IMR-90 (cell line): Measurements from ENCODE around the gene ZXDC. TPM values are rescaled to one million over a fixed set of nuclear protein-coding genes. Genes with fewer than 3 reads are reported as not detected.

Experiments used
- ATAC-seq: fragments of 200-7000 bp; cut with Tn5 transposase; 2 replicates; pipeline ENCODE4 v1.9.1; 2020; ENCODE audit warnings: low read depth, mild to moderate bottlenecking, moderate library complexity
- BruUV-seq: library from RNA; stranded (reverse); fragments of 400-500 nt; replicated peaks from 2 replicates; lab custom pipeline; 2021; lab: Mats Ljungman, UMichigan
- CTCF ChIA-PET: fragments of 300-600 bp; formaldehyde crosslinking; extraction: SDS; loops from one replicate; lab custom pipeline; 2021; ENCODE audit warnings: antibody characterized with exemption; lab: Yijun Ruan, JAX
- POLR2A ChIA-PET: fragments of 300-600 bp; sonication (Branson Sonifier 250); formaldehyde crosslinking; loops from one replicate; lab custom pipeline; 2022; ENCODE audit warnings: antibody characterized with exemption; ENCODE audit not compliant: unreplicated experiment; lab: Charles Lee
- DNase-seq: peaks from one replicate; pipeline ENCODE4 v3.0.0; 2013
- H2AFZ ChIP-seq: replicated peaks from 2 replicates; pipeline ENCODE3; 2013; ENCODE audit warnings: low read length, mild to moderate bottlenecking; ENCODE audit not compliant: poor library complexity
- H2AK5ac ChIP-seq: 2 replicates; pipeline ENCODE4 v1.6.1; 2013; ENCODE audit warnings: low read depth, low read length, inconsistent platforms
- H2AK9ac ChIP-seq: replicated peaks from 2 replicates; pipeline ENCODE3; 2013; ENCODE audit warnings: mild to moderate bottlenecking, low read depth, low read length, moderate library complexity; ENCODE audit not compliant: poor library complexity
- H2BK120ac ChIP-seq: 2 replicates; pipeline ENCODE4 v1.6.1; 2013; ENCODE audit warnings: low read depth, low read length, inconsistent platforms
- H2BK15ac ChIP-seq: 3 replicates; pipeline ENCODE4 v1.6.1; 2013; ENCODE audit warnings: low read depth, low read length, inconsistent platforms
- H2BK20ac ChIP-seq: 2 replicates; pipeline ENCODE4 v1.6.1; 2013; ENCODE audit warnings: low read depth, mild to moderate bottlenecking, inconsistent platforms, low read length, moderate library complexity
- H2BK5ac ChIP-seq: 2 replicates; pipeline ENCODE4 v1.6.1; 2013; ENCODE audit warnings: mild to moderate bottlenecking, low read depth, low read length, inconsistent platforms; ENCODE audit not compliant: poor library complexity, severe bottlenecking
- H3K14ac ChIP-seq: replicated peaks from 2 replicates; pipeline ENCODE4 v1.6.1; 2013; ENCODE audit warnings: low read depth, low read length, inconsistent platforms
- H3K18ac ChIP-seq: 2 replicates; pipeline ENCODE4 v1.6.1; 2013; ENCODE audit warnings: low read depth, low read length, control low read depth
- H3K23ac ChIP-seq: 2 replicates; pipeline ENCODE4 v1.6.1; 2013; ENCODE audit warnings: low read depth, low read length, inconsistent platforms
- H3K27ac ChIP-seq: 2 replicates; pipeline ENCODE4 v1.5.1; 2013; ENCODE audit warnings: mild to moderate bottlenecking, control low read depth, low read length; ENCODE audit not compliant: insufficient read depth
- H3K27me3 ChIP-seq: 2 replicates; pipeline ENCODE4 v1.6.1; 2013; ENCODE audit warnings: low read length; ENCODE audit not compliant: control insufficient read depth, insufficient read depth
- H3K36me3 ChIP-seq: 2 replicates; pipeline ENCODE4 v1.6.1; 2013; ENCODE audit warnings: low read length, mixed read lengths; ENCODE audit not compliant: control insufficient read depth, insufficient read depth
- H3K4ac ChIP-seq: 2 replicates; pipeline ENCODE4 v1.6.1; 2013; ENCODE audit warnings: low read depth, low read length, inconsistent platforms
- H3K4me1 ChIP-seq: 2 replicates; pipeline ENCODE4 v1.6.1; 2013; ENCODE audit warnings: low read length, mixed read lengths; ENCODE audit not compliant: control insufficient read depth, insufficient read depth
- H3K4me2 ChIP-seq: 2 replicates; pipeline ENCODE4 v1.6.1; 2013; ENCODE audit warnings: low read depth, mild to moderate bottlenecking, control low read depth, low read length, moderate library complexity
- H3K4me3 ChIP-seq: 2 replicates; pipeline ENCODE4 v1.5.1; 2013; ENCODE audit warnings: low read depth, mild to moderate bottlenecking, control low read depth, low read length, moderate library complexity; ENCODE audit not compliant: insufficient read depth
- H3K56ac ChIP-seq: 2 replicates; pipeline ENCODE4 v1.6.1; 2013; ENCODE audit warnings: low read length, inconsistent platforms; ENCODE audit not compliant: insufficient read depth; ENCODE audit errors: extremely low read depth
- H3K79me1 ChIP-seq, 2 experiments: 2 replicates each; pipeline ENCODE4 v1.6.1; 2013; ENCODE audit warnings: low read length in 2 of 2, inconsistent platforms in 1 of 2, low read depth in 1 of 2
- H3K9ac ChIP-seq: 2 replicates; pipeline ENCODE4 v1.6.1; 2013; ENCODE audit warnings: low read depth, low read length, control low read depth
- H3K9me1 ChIP-seq: 2 replicates; pipeline ENCODE4 v1.6.1; 2013; ENCODE audit warnings: low read length, inconsistent platforms; ENCODE audit not compliant: insufficient read depth
- H3K9me3 ChIP-seq: 2 replicates; pipeline ENCODE4 v1.6.1; 2013; ENCODE audit warnings: low read length; ENCODE audit not compliant: control insufficient read depth, insufficient read depth
- H4K20me1 ChIP-seq: 2 replicates; pipeline ENCODE4 v1.6.1; 2013; ENCODE audit warnings: low read length, inconsistent platforms; ENCODE audit not compliant: insufficient read depth
- H4K5ac ChIP-seq: 2 replicates; pipeline ENCODE4 v1.6.1; 2013; ENCODE audit warnings: mild to moderate bottlenecking, low read depth, low read length, control low read depth
- H4K8ac ChIP-seq, 2 experiments: 2 replicates each; pipeline ENCODE4 v1.6.1; 2013; ENCODE audit warnings: low read depth in 2 of 2, low read length in 2 of 2, control low read depth in 1 of 2, inconsistent platforms in 1 of 2
- H4K91ac ChIP-seq: 2 replicates; pipeline ENCODE4 v1.6.1; 2013; ENCODE audit warnings: low read depth, low read length, inconsistent platforms; ENCODE audit not compliant: insufficient read depth
- BHLHE40 ChIP-seq: fragments of 150-350 bp; IDR thresholded peaks from 2 replicates; pipeline ENCODE4 v1.6.1; 2016; ENCODE audit warnings: mild to moderate bottlenecking, low read depth, low read length
- CEBPB ChIP-seq: IDR thresholded peaks from 2 replicates; pipeline ENCODE4 v1.6.1; 2012; ENCODE audit warnings: low read depth, low read length, improper control_type of control experiment
- CHD1 ChIP-seq: IDR thresholded peaks from 2 replicates; pipeline ENCODE4 v1.6.1; 2012; ENCODE audit warnings: low read depth, low read length, improper control_type of control experiment
- ELK1 ChIP-seq: fragments of 150-350 bp; IDR thresholded peaks from 2 replicates; pipeline ENCODE4 v1.6.1; 2016; ENCODE audit warnings: low read depth, mild to moderate bottlenecking, low read length, moderate library complexity, borderline replicate concordance
- FOS ChIP-seq: fragments of 150-350 bp; IDR thresholded peaks from 2 replicates; pipeline ENCODE4 v1.6.1; 2016; ENCODE audit warnings: low read depth, low read length
- MAFK ChIP-seq: IDR thresholded peaks from 2 replicates; pipeline ENCODE4 v1.6.1; 2012; ENCODE audit warnings: low read depth, low read length, improper control_type of control experiment
- MAZ ChIP-seq: IDR thresholded peaks from 2 replicates; pipeline ENCODE4 v1.6.1; 2012; ENCODE audit warnings: low read depth, mild to moderate bottlenecking, low read length, improper control_type of control experiment, moderate library complexity, borderline replicate concordance
- MXI1 ChIP-seq: IDR thresholded peaks from 2 replicates; pipeline ENCODE4 v1.6.1; 2012; ENCODE audit warnings: low read depth, mild to moderate bottlenecking, low read length, moderate library complexity, borderline replicate concordance
- NFE2L2 ChIP-seq: fragments of 150-350 bp; IDR thresholded peaks from 2 replicates; pipeline ENCODE4 v1.6.1; 2016; ENCODE audit warnings: low read depth, mild to moderate bottlenecking, low read length
- POLR2A ChIP-seq: IDR thresholded peaks from 2 replicates; pipeline ENCODE4 v1.6.1; 2012; ENCODE audit warnings: mild to moderate bottlenecking, low read depth, low read length
- RAD21 ChIP-seq: IDR thresholded peaks from 2 replicates; pipeline ENCODE4 v1.6.1; 2012; ENCODE audit warnings: low read length, improper control_type of control experiment
- RCOR1 ChIP-seq: IDR thresholded peaks from 2 replicates; pipeline ENCODE4 v1.6.1; 2012; ENCODE audit warnings: mild to moderate bottlenecking, low read length, improper control_type of control experiment; ENCODE audit not compliant: insufficient replicate concordance
- RFX5 ChIP-seq: IDR thresholded peaks from 2 replicates; pipeline ENCODE4 v1.8.0; 2012; ENCODE audit warnings: low read depth, mild to moderate bottlenecking, low read length, moderate library complexity
- SMC3 ChIP-seq: fragments of 150-350 bp; IDR thresholded peaks from 2 replicates; pipeline ENCODE4 v1.6.1; 2016; ENCODE audit warnings: low read depth, mild to moderate bottlenecking, antibody characterized with exemption, low read length, moderate library complexity
- USF2 ChIP-seq: fragments of 150-350 bp; IDR thresholded peaks from 2 replicates; pipeline ENCODE4 v1.6.1; 2017; ENCODE audit warnings: mild to moderate bottlenecking, antibody characterized with exemption, low read length, low read depth
- WGBS, 2 experiments: methylation state at CpG; one replicate each; pipeline versions ENCODE4 v1.1.5 to v1.1.7; 2013; ENCODE audit warnings: missing lambda C conversion rate in 2 of 2; ENCODE audit not compliant: insufficient read length in 1 of 2; ENCODE audit errors: extremely low coverage in 2 of 2; 5-methylcytosine and 5-hydroxymethylcytosine counted together
- dilution Hi-C: fragments of 300-500 bp; cut with HindIII; formaldehyde crosslinking; loops from one replicate; pipeline ENCODE4 v1.14.3; 2018; ENCODE audit warnings: low sequenced_read_pairs; ENCODE audit not compliant: unreplicated experiment
- in situ Hi-C: fragments of 300-500 bp; cut with MboI; formaldehyde crosslinking; loops from 3 replicates; pipeline ENCODE4 v1.14.3; 2019; ENCODE audit warnings: low sequenced_read_pairs, inconsistent platforms, mixed read lengths
- intact Hi-C: fragments of 100-400 bp; cut with micrococcal nuclease; formaldehyde crosslinking; loops from 2 replicates; pipeline ENCODE4 v1.10.0; 2022
- polyA plus RNA-seq, 3 experiments: library from polyadenylated mRNA; depleted of rRNA; stranded (reverse); fragments of >200 nt; gene quantifications; 2 replicates each; pipeline ENCODE4 v1.2.3, GENCODE V29; 2012; ENCODE audit warnings: low replicate concordance in 1 of 3
- total RNA-seq: library from RNA; depleted of rRNA; stranded (reverse); fragments of >200 nt; gene quantifications from 2 replicates; pipeline ENCODE4 v1.2.3, GENCODE V29; 2012
- TF ChIP-seq, protein P1 (sequence below): conservative IDR thresholded peaks from 2 replicates; pipeline ENCODE4 v1.5.1; 2012; ENCODE audit warnings: mild to moderate bottlenecking, low read depth, low read length, improper control_type of control experiment

Gene ZXDC
- total and polyA plus RNA-seq, 2 of the 4 experiments (the other 2 are of a cell fraction) = 11.5 to 14.3 TPM

- DNase-seq (no peak), ATAC-seq (no peak)
- no TSS peak for BruUV-seq
- ChIA-PET POLR2A (no interaction called here), CTCF (no interaction called here)
- H3K4me3 ChIP-seq = no peak overlapping the region
- H3K4me1 ChIP-seq = no peaks in the 10 kb centered on the region
- H2AFZ ChIP-seq = no peak overlapping the region
- no peak overlapping the region for H3K4ac ChIP-seq
- H4K20me1 ChIP-seq = no peaks in the 10 kb centered on the region
- intact Hi-C loops (no loop called here), dilution Hi-C loops (no loop called here), in situ Hi-C loops (no loop called here)
- no peak overlapping the region for H3K14ac ChIP-seq
- TF ChIP-seq FOS (no peak), CHD1 (no peak), NFE2L2 (no peak), SMC3 (no peak), MXI1 (no peak), POLR2A (no peak), RAD21 (no peak), CEBPB (no peak), ELK1 (no peak), BHLHE40 (no peak), MAFK (no peak), RFX5 (no peak), USF2 (no peak), MAZ (no peak), RCOR1 (no peak)
- TF ChIP-seq, protein P1, sequence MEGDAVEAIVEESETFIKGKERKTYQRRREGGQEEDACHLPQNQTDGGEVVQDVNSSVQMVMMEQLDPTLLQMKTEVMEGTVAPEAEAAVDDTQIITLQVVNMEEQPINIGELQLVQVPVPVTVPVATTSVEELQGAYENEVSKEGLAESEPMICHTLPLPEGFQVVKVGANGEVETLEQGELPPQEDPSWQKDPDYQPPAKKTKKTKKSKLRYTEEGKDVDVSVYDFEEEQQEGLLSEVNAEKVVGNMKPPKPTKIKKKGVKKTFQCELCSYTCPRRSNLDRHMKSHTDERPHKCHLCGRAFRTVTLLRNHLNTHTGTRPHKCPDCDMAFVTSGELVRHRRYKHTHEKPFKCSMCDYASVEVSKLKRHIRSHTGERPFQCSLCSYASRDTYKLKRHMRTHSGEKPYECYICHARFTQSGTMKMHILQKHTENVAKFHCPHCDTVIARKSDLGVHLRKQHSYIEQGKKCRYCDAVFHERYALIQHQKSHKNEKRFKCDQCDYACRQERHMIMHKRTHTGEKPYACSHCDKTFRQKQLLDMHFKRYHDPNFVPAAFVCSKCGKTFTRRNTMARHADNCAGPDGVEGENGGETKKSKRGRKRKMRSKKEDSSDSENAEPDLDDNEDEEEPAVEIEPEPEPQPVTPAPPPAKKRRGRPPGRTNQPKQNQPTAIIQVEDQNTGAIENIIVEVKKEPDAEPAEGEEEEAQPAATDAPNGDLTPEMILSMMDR = no peak
- H2BK5ac ChIP-seq = no peak overlapping the region
- no peak overlapping the region for H2BK15ac ChIP-seq
- no peak overlapping the region for H4K5ac ChIP-seq
- no peaks in the 10 kb centered on the region for H3K9me1 ChIP-seq
- H3K79me1 ChIP-seq = no peaks in the 10 kb centered on the region
- H4K8ac ChIP-seq = no peak overlapping the region
- no peak overlapping the region for H4K91ac ChIP-seq
- H3K36me3 ChIP-seq = no peaks in the 10 kb centered on the region
- H3K27me3 ChIP-seq = peaks cover 32% of the 10 kb centered on the region
- WGBS, 2 experiments = 85% methylated on average over 6 of the region's 15 CpGs; no CpG with 5 or more reads in 1 of the 2 experiments
- no peak overlapping the region for H3K18ac ChIP-seq
- H3K27ac ChIP-seq = no peak overlapping the region
- H3K56ac ChIP-seq = no peak overlapping the region
- no peak overlapping the region for H3K9ac ChIP-seq
- H2BK20ac ChIP-seq = no peak overlapping the region
- no peak overlapping the region for H2AK9ac ChIP-seq
- no peak overlapping the region for H3K4me2 ChIP-seq
- H2AK5ac ChIP-seq = no peak overlapping the region
- no peak overlapping the region for H2BK120ac ChIP-seq
- H3K9me3 ChIP-seq = no peaks in the 10 kb centered on the region
- H3K23ac ChIP-seq = no peak overlapping the region
These were observed 42.5 kb upstream of the ZXDC start for GRCh38 chr3:126517986-126518778.
